CD4-positive, alpha-beta T cell treated with Interleukin-15 for 1 hour (primary cell): Measurements from ENCODE around the gene STPG2.

ENCODE experiments used
- DNase-seq: peaks from one replicate; pipeline ENCODE4 v3.0.0-alpha.2; 2020

STPG2 gene

GRCh38 chr4:98143001-98143899 lies at the start of gene STPG2:
TSS of gene STPG2 (minus strand) at chr4:98143476.
- DNase-seq = peak; percentile 95

- no peak for DNase-seq
These were observed 42.0 kb upstream of the STPG2 start for GRCh38 chr4:98185279-98185678.

GRCh38 chr4:98181809-98182208 lies 38.5 kb upstream of the STPG2 start:
- DNase-seq = no peak

- DNase-seq = no peak
These were observed 36.7 kb upstream of the STPG2 start for GRCh38 chr4:98179951-98180350.

- DNase-seq = no peak
These were observed 33.3 kb upstream of the STPG2 start for GRCh38 chr4:98176531-98176930.

- DNase-seq = no peak
These were observed 26.8 kb upstream of the STPG2 start for GRCh38 chr4:98170035-98170434.

GRCh38 chr4:98166731-98167041 lies 23.4 kb upstream of the STPG2 start:
- no peak for DNase-seq

- no peak for DNase-seq
These were observed 22.9 kb upstream of the STPG2 start for GRCh38 chr4:98166025-98166730.

- no peak for DNase-seq
These were observed 19.4 kb upstream of the STPG2 start for GRCh38 chr4:98162696-98163095.

- DNase-seq = no peak
These were observed 8.1 kb upstream of the STPG2 start for GRCh38 chr4:98151145-98151924.

- no peak for DNase-seq
These were observed 7.0 kb upstream of the STPG2 start for GRCh38 chr4:98150092-98150761.

GRCh38 chr4:98148856-98149255 lies 5.6 kb upstream of the STPG2 start:
- DNase-seq = no peak

- DNase-seq = no peak
These were observed 17.1 kb downstream of the STPG2 start for GRCh38 chr4:98126141-98126540.

- no peak for DNase-seq
These were observed 17.7 kb downstream of the STPG2 start for GRCh38 chr4:98125585-98125984.

GRCh38 chr4:98117363-98117762 lies 25.9 kb downstream of the STPG2 start:
- DNase-seq = no peak

GRCh38 chr4:98113012-98113411 lies 30.3 kb downstream of the STPG2 start:
- DNase-seq = no peak

GRCh38 chr4:98110929-98111328 lies 32.3 kb downstream of the STPG2 start:
- no peak for DNase-seq

GRCh38 chr4:98110214-98110613 lies 33.1 kb downstream of the STPG2 start:
- DNase-seq = no peak

GRCh38 chr4:98102660-98103059 lies 40.6 kb downstream of the STPG2 start:
- no peak for DNase-seq

- DNase-seq = no peak
These were observed 41.3 kb downstream of the STPG2 start for GRCh38 chr4:98101988-98102387.

- DNase-seq = no peak
These were observed 44.5 kb downstream of the STPG2 start for GRCh38 chr4:98098764-98099163.

GRCh38 chr4:98094118-98094517 lies 49.2 kb downstream of the STPG2 start:
- DNase-seq = no peak

- DNase-seq = no peak
These were observed 49.6 kb downstream of the STPG2 start for GRCh38 chr4:98093662-98094061.
